GM12892 (cell line): ENCODE data around the gene CAPN11.
"Not testable (repeated sequence)": the region's sequence is repeated elsewhere in the genome, so short reads cannot be mapped to it uniquely, and the experiment has no call there.

ENCODE experiments used
- POLR2A ChIP-seq: IDR thresholded peaks from 2 replicates; pipeline ENCODE4 v1.6.1; 2011; ENCODE audit warnings: low read depth, low read length, control low read depth
- POLR2AphosphoS5 ChIP-seq: IDR thresholded peaks from 2 replicates; pipeline ENCODE4 v1.6.1; 2011; ENCODE audit warnings: low read depth, low read length, control low read depth

DNA sequence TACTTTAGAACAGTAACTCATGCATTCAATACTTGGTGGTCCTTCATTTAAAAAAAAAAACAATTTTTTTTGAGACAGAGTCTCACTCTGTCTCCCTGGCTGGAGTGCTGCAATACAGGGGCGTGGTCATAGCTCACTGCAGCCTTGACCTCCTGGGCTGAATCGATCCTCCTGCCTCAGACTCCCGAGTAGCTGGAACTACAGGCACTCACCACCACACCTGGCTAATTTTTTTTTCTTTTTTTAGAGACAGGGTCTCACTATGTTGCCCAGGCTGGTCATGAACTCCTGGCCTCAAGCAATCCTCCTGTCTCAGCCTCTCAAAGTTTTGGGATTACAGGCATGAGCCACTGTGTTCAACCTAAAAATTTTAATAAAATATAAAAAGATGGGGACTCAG, 14.1 kb upstream of the CAPN11 start:
- not testable (repeated sequence) for TF ChIP-seq POLR2A, POLR2AphosphoS5
